Tibial artery (tissue), 4 donors: ENCODE measurements around the gene TNFRSF8.
A peak's percentile ranks its signal among the peaks of the same experiment; 100 is the strongest.

Experiments used
- DNase-seq, 2 donors: peaks; one replicate each; pipeline ENCODE4 v3.0.0-alpha.2; 2019
- H3K27ac ChIP-seq, 2 donors: fragments of 200-600 bp; sonication (generic) in 1 of 2; 1 replicate in 1 of 2; 2 replicates in 1 of 2; pipeline ENCODE4 v1.5.1; 2018 to 2019; ENCODE audit warnings: mild to moderate bottlenecking in 1 of 2
- H3K27me3 ChIP-seq, 2 donors: fragments of 200-600 bp; sonication (generic) in 1 of 2; one replicate each; pipeline versions ENCODE4 v1.5.1 to v1.6.0; 2016 to 2019
- H3K36me3 ChIP-seq, 3 donors: fragments of 200-600 bp; sonication (generic) in 2 of 3; one replicate each; pipeline ENCODE4 v1.5.1; 2016 to 2019; ENCODE audit warnings: mild to moderate bottlenecking in 2 of 3
- H3K4me1 ChIP-seq, 4 donors: fragments of 200-600 bp; sonication (generic) in 2 of 4; 1 replicate in 3 of 4; 2 replicates in 1 of 4; pipeline ENCODE4 v1.5.1; 2016 to 2019
- H3K4me3 ChIP-seq, 2 donors: fragments of 200-600 bp; sonication (generic) in 1 of 2; 1 replicate in 1 of 2; 2 replicates in 1 of 2; pipeline ENCODE4 v1.5.1; 2018 to 2019; ENCODE audit warnings: mild to moderate bottlenecking in 2 of 2
- H3K9me3 ChIP-seq, 3 donors: fragments of 200-600 bp; sonication (generic) in 1 of 3; one replicate each; pipeline ENCODE4 v1.5.1; 2016 to 2019
- CTCF ChIP-seq, 2 experiments: fragments of 200-600 bp in 1 of 2; fragments of 450-650 bp in 1 of 2; IDR thresholded peaks; one replicate each; pipeline ENCODE4 v1.5.1; 2017 to 2019; ENCODE audit warnings: antibody characterized with exemption in 2 of 2, mild to moderate bottlenecking in 1 of 2, moderate library complexity in 1 of 2
- intact Hi-C: fragments of 100-400 bp; cut with DNase I; formaldehyde crosslinking; loops from one replicate; pipeline ENCODE4 v1.15.0; 2023; ENCODE audit warnings: low total_unique reads

The TNFRSF8 gene

GRCh38 chr1:12182410-12182984 is 119.4 kb downstream of the TNFRSF8 start:
- Histone ChIP-seq H3K4me1 (peaks cover 0 to 26% (median 16%) of the 10 kb centered on the region in 4 donors), H3K27me3 (peaks cover 0 to 51% of the 10 kb centered on the region in 2 donors), H3K27ac (peak overlapping the region in 1 of 2 donors; percentile 6), H3K4me3 (no peak overlapping the region), H3K9me3 (no peaks in the 10 kb centered on the region), H3K36me3 (no peaks in the 10 kb centered on the region)
- intact Hi-C loops: no loop called here
- DNase-seq: no peak
- no peak for TF ChIP-seq CTCF (IDR thresholded peaks at IDR 0.05)

- DNase-seq: no peak
- peak overlapping the region; percentile 6 to 62 for H3K27ac ChIP-seq
These were observed 120.1 kb downstream of the TNFRSF8 start for GRCh38 chr1:12183095-12183794.

GRCh38 chr1:12184008-12184681 is 121.0 kb downstream of the TNFRSF8 start:
- intact Hi-C loops: no loop called here
- H3K4me1 ChIP-seq: peaks cover 0 to 26% (median 16%) of the 10 kb centered on the region in 4 donors
- H3K27ac ChIP-seq: peak overlapping the region; percentile 62
- DNase-seq: peak; percentile 91
- peaks cover 0 to 54% of the 10 kb centered on the region in 2 donors for H3K27me3 ChIP-seq
- H3K9me3 ChIP-seq: no peaks in the 10 kb centered on the region
- H3K4me3 ChIP-seq: no peak overlapping the region
- no peak for TF ChIP-seq CTCF (IDR thresholded peaks at IDR 0.05)
- H3K36me3 ChIP-seq: no peaks in the 10 kb centered on the region

More at GRCh38 chr1:12183095-12183794, 120.1 kb downstream of the TNFRSF8 start:
- H3K9me3 ChIP-seq: no peaks in the 10 kb centered on the region
- no peaks in the 10 kb centered on the region for H3K36me3 ChIP-seq
- intact Hi-C loops: no loop called here
- TF ChIP-seq CTCF (IDR thresholded peaks at IDR 0.05): no peak
- H3K4me1 ChIP-seq: peaks cover 0 to 26% (median 16%) of the 10 kb centered on the region in 4 donors
- H3K4me3 ChIP-seq: no peak overlapping the region
- peaks cover 0 to 54% of the 10 kb centered on the region in 2 donors for H3K27me3 ChIP-seq

- Histone ChIP-seq H3K4me3 (no peak overlapping the region), H3K36me3 (no peaks in the 10 kb centered on the region), H3K4me1 (peaks cover 0 to 26% (median 16%) of the 10 kb centered on the region in 4 donors), H3K27ac (peak overlapping the region; percentile 62), H3K27me3 (peaks cover 0 to 45% of the 10 kb centered on the region in 2 donors), H3K9me3 (no peaks in the 10 kb centered on the region)
- no peak for TF ChIP-seq CTCF (IDR thresholded peaks at IDR 0.05)
- intact Hi-C loops: no loop called here
- DNase-seq: no peak
These were observed 122.2 kb downstream of the TNFRSF8 start for GRCh38 chr1:12185036-12185917.
